Muscle of leg (tissue), 11 donors: ENCODE data around the gene CD63. TPM values are rescaled to one million over a fixed set of nuclear protein-coding genes. Genes with fewer than 3 reads are reported as not detected.

ENCODE experiments used
- DNase-seq: peaks from one replicate; pipeline ENCODE4 v3.0.0; 2013
- H3K27ac ChIP-seq: one replicate; pipeline ENCODE4 v1.5.1; 2013; ENCODE audit warnings: mild to moderate bottlenecking, low read length, control low read depth
- H3K27me3 ChIP-seq: one replicate; pipeline ENCODE4 v1.6.1; 2013; ENCODE audit warnings: low read length; ENCODE audit not compliant: control insufficient read depth, insufficient read depth
- H3K36me3 ChIP-seq: one replicate; pipeline ENCODE4 v1.6.1; 2013; ENCODE audit warnings: low read length; ENCODE audit not compliant: control insufficient read depth, insufficient read depth
- H3K4me1 ChIP-seq: one replicate; pipeline ENCODE4 v1.6.1; 2013; ENCODE audit warnings: low read length; ENCODE audit not compliant: control insufficient read depth, insufficient read depth
- H3K4me3 ChIP-seq: one replicate; pipeline ENCODE4 v1.5.1; 2013; ENCODE audit warnings: low read length, control low read depth
- H3K9me3 ChIP-seq: replicated peaks from 2 replicates; pipeline ENCODE4 v1.6.1; 2013; ENCODE audit warnings: low read depth, low read length; ENCODE audit not compliant: control insufficient read depth
- WGBS: methylation state at CpG from one replicate; pipeline ENCODE4 v1.1.5; 2013; ENCODE audit warnings: missing lambda C conversion rate; ENCODE audit not compliant: insufficient coverage; 5-methylcytosine and 5-hydroxymethylcytosine counted together
- polyA plus RNA-seq, 8 donors: library from polyadenylated mRNA; unstranded; fragments of 120-200 nt; gene quantifications; one replicate each; pipeline versions ENCODE4 v1.2.1 to v1.2.3, GENCODE V29; 2013; ENCODE audit warnings: inconsistent platforms in 1 of 8, low replicate concordance in 1 of 8; ENCODE audit not compliant: insufficient read length in 8 of 8, insufficient read depth in 1 of 8
- total RNA-seq: library from RNA; stranded (reverse); fragments of 120-200 nt; gene quantifications from one replicate; pipeline ENCODE4 v1.2.4, GENCODE V29; 2013

CD63 gene
- total and polyA plus RNA-seq, 9 donors: 751 to 916 (median 868) TPM

- Histone ChIP-seq H3K36me3 (no peaks in the 10 kb centered on the region), H3K4me1 (peaks cover 41% of the 10 kb centered on the region), H3K9me3 (no peaks in the 10 kb centered on the region), H3K4me3 (peak within 1 kb of the TSS; percentile 71), H3K27ac (peak within 1 kb of the TSS; percentile 91), H3K27me3 (peaks cover 2% of the 10 kb centered on the region)
- WGBS: under 1% methylated on average over 10 of the region's 53 CpGs
- DNase-seq: peak; percentile 96
These were observed 14.1 kb upstream of the CD63 start, which contains the start of gene GDF11 for GRCh38 chr12:55742719-55743405. TSS of gene GDF11 (plus strand) at chr12:55743122. CDS start at chr12:55743317, 195 bp downstream.

DNA sequence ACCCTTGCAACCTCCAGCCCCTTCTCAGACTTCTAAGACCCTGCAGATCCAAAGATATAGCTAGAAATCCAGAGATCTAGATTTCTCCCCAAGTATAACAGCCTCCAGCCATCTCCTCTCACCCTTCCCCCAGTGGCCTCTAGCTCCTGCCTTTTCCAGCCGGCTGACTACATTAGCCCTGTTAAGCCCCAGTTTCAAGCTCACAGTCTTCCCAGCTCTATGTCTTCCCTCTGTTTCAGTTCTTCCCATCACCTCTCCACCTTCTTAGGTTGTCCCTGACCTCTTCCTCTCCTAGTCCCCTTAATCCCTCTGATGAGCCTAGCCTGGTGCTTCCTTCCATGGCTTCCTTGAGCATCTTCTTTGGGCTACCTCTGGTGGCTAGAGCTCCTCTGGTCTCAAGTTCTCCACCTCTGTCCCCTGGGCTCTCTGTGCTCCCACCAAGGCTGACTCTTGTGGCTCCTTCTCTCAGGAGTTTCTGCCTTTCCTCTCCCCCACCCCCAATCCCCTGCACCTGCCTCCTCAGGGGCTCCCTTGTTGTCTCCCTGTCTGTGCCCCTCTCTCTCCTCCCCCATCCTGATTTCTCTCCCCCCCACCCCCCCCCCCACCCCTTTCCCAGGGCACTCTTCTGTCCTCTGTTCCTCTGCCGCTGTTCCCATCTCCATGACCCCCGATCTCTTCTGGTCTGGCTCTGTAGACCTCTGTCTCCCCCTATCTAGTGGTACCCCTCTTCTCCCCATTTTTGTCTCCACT lies 13.3 kb upstream of the CD63 start:
- no peaks in the 10 kb centered on the region for H3K36me3 ChIP-seq
- peaks cover 48% of the 10 kb centered on the region for H3K4me1 ChIP-seq
- no peaks in the 10 kb centered on the region for H3K9me3 ChIP-seq
- WGBS: 10% methylated on average over 3 of the region's 3 CpGs
- H3K27ac ChIP-seq: peak overlapping the region; percentile 91
- DNase-seq: no peak
- H3K4me3 ChIP-seq: peak overlapping the region; percentile 52
- peaks cover 2% of the 10 kb centered on the region for H3K27me3 ChIP-seq

DNA sequence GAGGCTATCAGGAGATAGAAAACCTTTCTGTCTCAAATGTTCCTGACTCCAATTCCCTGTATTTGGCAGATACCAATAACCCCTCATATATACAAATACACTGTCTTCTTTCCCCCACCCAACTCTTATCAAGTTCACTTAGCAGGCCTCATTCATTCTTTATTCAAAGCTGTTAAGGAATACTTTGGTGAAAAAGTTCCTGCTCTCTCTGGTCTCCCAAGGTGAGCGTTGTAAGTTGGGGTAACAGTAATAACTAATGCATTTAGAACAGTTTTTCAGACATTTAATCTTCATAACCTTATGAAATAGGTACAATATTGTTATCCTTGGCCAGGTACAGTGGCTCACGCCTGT lies 10.2 kb upstream of the CD63 start:
- Histone ChIP-seq H3K27me3 (peaks cover under 1% of the 10 kb centered on the region), H3K9me3 (no peaks in the 10 kb centered on the region)
- no CpG with 5 or more reads among the region's 2 CpGs for WGBS

GRCh38 chr12:55738123-55739024 lies 9.6 kb upstream of the CD63 start:
- 0% methylated on average over 5 of the region's 14 CpGs for WGBS
- H3K4me3 ChIP-seq: peak overlapping the region; percentile 58
- peak; percentile 95 for DNase-seq
- H3K36me3 ChIP-seq: no peaks in the 10 kb centered on the region
- H3K27me3 ChIP-seq: no peaks in the 10 kb centered on the region
- no peaks in the 10 kb centered on the region for H3K9me3 ChIP-seq
- H3K27ac ChIP-seq: peak overlapping the region; percentile 93
- peaks cover 28% of the 10 kb centered on the region for H3K4me1 ChIP-seq

More for the DNA sequence above, 10.2 kb upstream of the CD63 start:
- Histone ChIP-seq H3K4me3 (no peak overlapping the region), H3K27ac (no peak overlapping the region), H3K36me3 (no peaks in the 10 kb centered on the region), H3K4me1 (peaks cover 34% of the 10 kb centered on the region)
- DNase-seq: no peak

GRCh38 chr12:55737581-55738122 lies 8.8 kb upstream of the CD63 start:
- peaks cover 27% of the 10 kb centered on the region for H3K4me1 ChIP-seq
- H3K36me3 ChIP-seq: no peaks in the 10 kb centered on the region
- H3K27ac ChIP-seq: peak overlapping the region; percentile 93
- H3K9me3 ChIP-seq: no peaks in the 10 kb centered on the region
- peak; percentile 78 for DNase-seq
- WGBS: no CpG with 5 or more reads among the region's 4 CpGs
- no peaks in the 10 kb centered on the region for H3K27me3 ChIP-seq
- peak overlapping the region; percentile 58 for H3K4me3 ChIP-seq

- peak; percentile 75 for DNase-seq
- H3K4me3 ChIP-seq: no peak overlapping the region
- H3K9me3 ChIP-seq: no peaks in the 10 kb centered on the region
- peaks cover 26% of the 10 kb centered on the region for H3K4me1 ChIP-seq
- H3K27me3 ChIP-seq: no peaks in the 10 kb centered on the region
- H3K36me3 ChIP-seq: peaks cover 4% of the 10 kb centered on the region
- peak overlapping the region; percentile 93 for H3K27ac ChIP-seq
- WGBS: 32% methylated on average over 6 of the region's 6 CpGs
These were observed 8.2 kb upstream of the CD63 start for GRCh38 chr12:55736780-55737580.

DNA sequence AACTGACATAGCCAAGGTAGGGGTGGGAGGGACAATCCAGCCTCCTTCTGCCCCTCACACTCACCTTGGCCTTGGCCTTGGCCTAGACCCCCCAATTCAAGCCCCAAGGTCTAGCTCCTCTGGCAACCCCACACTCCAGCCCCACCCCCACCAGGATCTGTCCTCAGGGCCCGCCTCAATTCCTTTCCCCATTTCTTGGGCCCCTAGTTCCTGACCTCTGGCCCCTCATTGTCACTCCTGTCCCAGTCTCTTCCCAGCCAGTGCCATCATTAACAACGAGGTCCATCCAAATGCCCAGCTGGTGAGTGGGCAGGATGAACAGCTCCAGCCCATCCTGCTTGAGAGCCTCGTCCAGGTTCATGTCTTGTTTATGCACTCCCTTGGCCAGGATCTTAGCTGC lies 7.3 kb upstream of the CD63 start:
- peaks cover 4% of the 10 kb centered on the region for H3K36me3 ChIP-seq
- DNase-seq: no peak
- H3K9me3 ChIP-seq: no peaks in the 10 kb centered on the region
- WGBS: 50% methylated on average over 3 of the region's 3 CpGs
- H3K27me3 ChIP-seq: no peaks in the 10 kb centered on the region
- H3K4me3 ChIP-seq: no peak overlapping the region
- H3K27ac ChIP-seq: no peak overlapping the region
- peaks cover 24% of the 10 kb centered on the region for H3K4me1 ChIP-seq

- DNase-seq: no peak
- peaks cover 37% of the 10 kb centered on the region for H3K4me1 ChIP-seq
- H3K27me3 ChIP-seq: no peaks in the 10 kb centered on the region
- 88% methylated on average over 1 of the region's 3 CpGs for WGBS
- no peak overlapping the region for H3K27ac ChIP-seq
- H3K36me3 ChIP-seq: peaks cover 4% of the 10 kb centered on the region
- H3K9me3 ChIP-seq: no peaks in the 10 kb centered on the region
- H3K4me3 ChIP-seq: no peak overlapping the region
These were observed 5.8 kb upstream of the CD63 start for GRCh38 chr12:55734595-55734994.

DNA sequence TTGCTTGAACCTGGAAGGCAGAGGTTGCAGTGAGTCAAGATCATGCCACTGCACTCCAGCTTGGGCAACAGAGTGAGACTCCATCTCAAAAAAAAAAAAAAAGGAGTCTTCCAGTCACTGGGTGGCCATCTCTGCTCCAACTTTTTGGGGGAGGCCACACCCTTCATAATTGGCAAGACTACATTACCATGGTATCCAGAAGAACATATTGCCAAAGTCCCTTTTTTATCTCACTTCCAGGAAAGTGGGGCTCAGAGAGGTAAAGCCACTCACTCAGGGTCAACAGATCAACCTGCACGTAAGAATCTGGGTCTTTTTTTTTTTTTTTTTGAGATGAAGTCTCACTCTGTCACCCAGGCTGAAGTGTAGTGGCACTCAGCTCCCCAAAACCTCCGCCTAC lies 5.0 kb upstream of the CD63 start:
- H3K9me3 ChIP-seq: no peaks in the 10 kb centered on the region
- no peak overlapping the region for H3K27ac ChIP-seq
- DNase-seq: no peak
- peaks cover 37% of the 10 kb centered on the region for H3K4me1 ChIP-seq
- peaks cover 4% of the 10 kb centered on the region for H3K36me3 ChIP-seq
- no peak overlapping the region for H3K4me3 ChIP-seq
- 82% methylated on average over 2 of the region's 2 CpGs for WGBS
- no peaks in the 10 kb centered on the region for H3K27me3 ChIP-seq
